Measurements from ENCODE around the gene ITGBL1.

ITGBL1 gene

DNA sequence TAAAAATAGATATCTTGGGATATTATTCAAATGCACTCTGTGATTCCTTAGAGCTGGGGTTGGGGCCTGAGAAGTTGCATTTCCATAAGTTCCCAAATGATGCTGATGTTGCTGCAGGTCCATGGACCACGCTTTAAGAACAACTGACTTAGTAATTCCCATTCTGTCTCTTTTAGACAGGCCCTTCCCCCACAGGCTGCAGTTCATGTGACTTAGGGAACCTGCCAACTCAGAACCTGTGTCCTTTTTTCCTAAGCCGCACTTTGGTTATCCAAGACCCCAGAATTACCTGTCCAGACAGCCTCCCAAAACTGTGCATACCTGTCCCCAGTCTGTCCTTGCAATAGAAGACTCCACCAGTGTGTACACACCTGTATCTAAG lies 1.7 kb upstream of the ITGBL1 start:
- DNase-seq: no peak

GRCh38 chr13:101451641-101452040 lies 834 bp upstream of the ITGBL1 start:
- no peak for DNase-seq

GRCh38 chr13:101453784-101454201 lies 1.3 kb downstream of the ITGBL1 start:
- DNase-seq: peak; percentile 45

GRCh38 chr13:101454767-101455166 lies 2.3 kb downstream of the ITGBL1 start:
- no peak for DNase-seq

- no peak for DNase-seq
These were observed 3.4 kb downstream of the ITGBL1 start for GRCh38 chr13:101455863-101456262.

GRCh38 chr13:101457176-101457575 lies 4.7 kb downstream of the ITGBL1 start:
- no peak for DNase-seq

DNA sequence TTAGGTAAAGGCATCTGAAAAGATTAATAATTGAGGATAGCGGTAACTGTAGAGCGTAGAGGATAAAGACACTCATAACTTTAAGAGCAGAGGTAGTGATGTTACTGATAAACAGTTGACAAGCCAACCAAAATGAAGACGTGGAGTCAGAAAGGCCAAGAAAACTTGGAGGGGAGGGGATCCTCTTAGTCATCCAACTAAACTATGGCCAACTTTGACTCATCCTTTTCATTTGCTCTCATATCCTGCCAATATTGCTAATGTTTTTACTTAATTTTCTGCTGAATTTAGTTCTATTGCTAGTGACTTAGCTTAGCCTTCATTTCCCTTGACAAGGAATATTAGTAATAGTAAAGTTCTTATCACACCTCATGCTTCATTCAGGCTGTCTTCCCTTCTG lies 13.4 kb downstream of the ITGBL1 start:
- no peak for DNase-seq

DNA sequence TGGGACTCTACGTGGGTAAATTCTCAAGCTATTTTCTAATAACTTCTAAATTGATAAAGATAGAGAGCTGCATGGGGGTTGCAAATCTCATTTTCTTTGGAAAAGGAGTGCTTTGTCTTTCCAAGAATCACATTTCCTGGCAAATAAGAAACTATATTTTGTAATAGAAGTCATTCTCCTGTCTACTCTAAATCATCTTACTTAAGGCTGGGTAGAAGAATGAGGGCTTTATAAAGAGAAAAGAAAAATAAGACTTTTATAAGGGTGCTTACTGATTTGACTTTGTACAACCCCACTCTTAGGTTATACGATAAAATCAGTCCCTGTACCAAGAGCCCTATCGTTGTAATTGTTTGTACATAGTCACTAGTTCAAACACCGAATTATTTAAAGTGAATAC lies 14.9 kb downstream of the ITGBL1 start:
- DNase-seq: no peak

DNA sequence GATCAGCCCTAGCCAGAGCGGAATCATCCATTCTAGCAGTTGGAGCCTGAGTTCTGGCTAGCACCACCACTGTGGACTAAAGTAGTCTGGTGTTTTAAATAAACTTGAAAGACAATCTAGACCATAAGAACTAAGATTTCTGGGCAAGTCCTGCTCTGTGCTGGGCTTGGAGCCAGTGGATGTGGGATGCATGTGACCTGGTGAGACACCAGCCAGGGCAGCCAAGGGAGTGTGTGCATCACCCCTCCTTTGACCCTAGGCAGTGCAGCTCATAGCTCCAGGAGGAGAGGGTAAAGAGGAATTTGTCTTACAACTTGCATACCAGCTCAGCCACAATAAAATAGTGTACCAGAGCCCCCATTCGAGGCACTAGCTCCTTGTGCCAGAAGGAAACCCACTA lies 21.0 kb downstream of the ITGBL1 start:
- DNase-seq: no peak

- peak; percentile 19 for DNase-seq
These were observed 22.0 kb downstream of the ITGBL1 start for GRCh38 chr13:101474419-101474957.

DNA sequence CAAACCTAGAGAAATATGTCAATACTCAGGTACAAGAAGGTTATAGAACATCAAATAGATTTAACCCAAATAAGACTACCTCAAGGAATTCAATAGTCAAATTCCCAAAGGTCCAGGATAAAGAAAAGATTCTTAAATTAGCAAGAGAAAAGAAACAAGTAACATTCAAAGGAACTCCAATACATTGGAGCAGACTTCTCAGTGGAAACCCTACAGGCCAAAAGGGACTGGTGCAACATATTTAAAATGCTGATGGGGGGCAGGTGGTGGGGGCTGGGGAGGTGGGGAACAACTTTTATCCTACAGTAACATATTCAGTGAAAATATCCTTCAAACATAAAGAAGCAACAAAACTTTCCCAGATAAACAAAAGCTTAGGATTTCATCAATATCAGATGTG lies 23.1 kb downstream of the ITGBL1 start:
- no peak for DNase-seq

DNA sequence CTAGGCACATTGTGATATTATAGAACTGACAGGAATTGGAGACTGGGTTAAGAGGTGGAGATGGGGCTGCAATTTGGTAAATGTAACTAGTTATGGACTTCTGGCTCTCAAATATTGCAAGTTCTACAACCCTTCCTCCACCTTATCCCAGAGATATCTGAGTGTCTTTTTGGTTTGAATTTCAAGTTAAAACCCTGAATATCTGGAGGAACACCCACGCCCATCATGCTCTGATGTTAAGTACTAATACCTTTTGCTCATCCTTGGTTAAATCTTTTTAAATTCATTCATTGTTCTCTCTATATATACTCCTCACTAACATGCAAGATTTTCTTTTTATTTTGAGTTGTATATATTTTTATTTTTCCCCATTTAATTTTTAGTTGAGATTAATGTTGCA lies 28.9 kb downstream of the ITGBL1 start:
- DNase-seq: no peak

GRCh38 chr13:101486708-101487437 lies 34.4 kb downstream of the ITGBL1 start:
- no peak for DNase-seq

DNA sequence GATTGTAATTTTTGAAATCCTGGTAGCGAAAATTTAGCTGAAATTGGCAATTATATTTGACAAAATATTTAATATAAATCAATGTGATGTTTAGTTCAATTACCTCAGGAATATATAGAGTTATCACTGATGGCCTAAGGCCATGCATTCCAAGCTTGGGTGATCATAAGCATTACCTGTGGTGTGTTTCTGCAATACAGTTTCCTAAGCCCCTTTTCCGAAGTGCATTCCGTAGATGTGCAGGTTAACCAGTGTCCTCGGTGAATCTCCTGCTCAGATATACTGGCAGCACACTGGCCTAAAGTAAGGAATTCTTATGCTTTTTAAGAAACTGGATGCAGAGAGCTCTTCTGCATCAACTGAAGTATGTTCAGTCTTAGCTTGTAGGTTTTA lies 35.0 kb downstream of the ITGBL1 start:
- no peak for DNase-seq

DNA sequence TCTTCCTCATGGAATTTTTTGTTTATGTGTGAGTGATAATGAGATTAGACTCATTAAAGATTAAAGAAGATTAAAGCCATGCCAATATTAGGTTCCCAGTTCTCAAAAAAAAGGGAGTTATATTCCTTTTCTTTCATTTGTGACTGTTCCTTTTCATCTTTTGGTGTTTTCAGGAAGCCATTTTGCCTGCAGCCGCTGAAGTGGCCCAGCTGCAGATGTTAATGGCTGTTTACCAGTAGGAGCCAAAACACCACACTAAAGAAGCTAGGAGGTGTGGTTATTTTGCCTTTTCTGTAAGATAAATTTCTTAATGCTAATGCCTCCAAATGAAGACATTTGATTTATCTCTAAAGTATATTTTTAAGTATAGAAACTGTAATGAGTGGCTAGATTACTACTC lies 36.3 kb downstream of the ITGBL1 start:
- no peak for DNase-seq

GRCh38 chr13:101489643-101490405 lies 37.3 kb downstream of the ITGBL1 start:
- no peak for DNase-seq

- DNase-seq: no peak
These were observed 38.0 kb downstream of the ITGBL1 start for GRCh38 chr13:101490406-101491015.

DNA sequence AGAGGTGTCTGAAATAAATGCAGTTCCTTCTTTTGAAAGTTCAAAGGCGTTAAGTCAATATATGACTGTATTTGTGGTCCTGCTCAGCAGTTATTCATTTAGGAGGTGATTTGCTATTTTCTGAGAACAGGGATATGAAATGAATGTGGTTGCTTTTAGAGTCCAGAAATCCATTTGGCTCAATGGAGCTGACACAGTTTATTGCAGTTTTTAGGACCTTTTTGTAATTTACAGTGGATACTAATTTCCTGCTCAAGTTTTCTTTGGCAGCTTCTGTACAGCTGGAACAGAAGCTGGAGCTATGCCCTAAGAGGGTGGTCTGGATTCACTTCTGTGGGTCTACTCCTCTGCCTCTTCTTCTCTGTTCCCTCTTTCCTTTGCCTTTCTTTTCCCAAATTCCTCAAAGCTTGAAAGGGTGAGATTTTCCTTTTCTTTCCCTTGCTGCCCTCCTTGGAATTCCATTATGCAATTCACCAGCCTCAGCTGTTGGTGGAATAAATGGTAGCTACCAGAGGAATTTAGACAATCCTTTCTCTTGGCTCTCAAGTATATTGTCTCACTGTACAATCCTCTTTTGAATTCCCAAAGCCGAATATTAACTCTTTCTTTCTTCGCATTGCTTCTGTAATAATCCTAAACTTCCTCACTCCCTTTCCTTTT lies 39.9 kb downstream of the ITGBL1 start:
- DNase-seq: peak; percentile 8

GRCh38 chr13:101493541-101493940 lies 41.1 kb downstream of the ITGBL1 start:
- DNase-seq: no peak

DNA sequence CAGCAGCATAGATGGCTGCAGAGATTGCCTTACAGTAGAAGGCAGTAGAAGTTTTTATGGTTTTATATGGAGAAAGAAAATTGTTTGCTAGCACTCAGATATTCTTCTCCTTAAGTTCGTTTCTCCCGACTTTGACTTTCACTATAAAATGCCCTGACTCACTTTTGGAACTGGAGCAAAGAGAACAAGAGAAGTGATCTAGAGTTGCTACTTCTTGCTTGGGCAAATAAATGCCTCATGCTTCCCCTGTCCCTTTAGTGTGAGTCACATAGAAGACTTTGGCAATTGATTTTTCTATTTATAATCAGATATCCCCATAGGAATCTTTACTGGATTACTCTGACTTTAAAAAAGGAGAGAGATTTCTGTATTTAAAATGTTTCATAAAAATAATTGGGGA lies 46.9 kb downstream of the ITGBL1 start:
- no peak for DNase-seq

GRCh38 chr13:101502618-101503017 lies 50.1 kb downstream of the ITGBL1 start:
- no peak for DNase-seq

GRCh38 chr13:101511161-101511560 lies 58.7 kb downstream of the ITGBL1 start:
- DNase-seq: no peak

GRCh38 chr13:101511766-101512165 lies 59.3 kb downstream of the ITGBL1 start:
- DNase-seq: no peak

Data from right kidney (tissue), 1 donor.